ENCODE measurements around the gene IL22RA2.
"Not testable (repeated sequence)": the region's sequence is repeated elsewhere in the genome, so short reads cannot be mapped to it uniquely, and the experiment has no call there.

IL22RA2 gene, protein sequence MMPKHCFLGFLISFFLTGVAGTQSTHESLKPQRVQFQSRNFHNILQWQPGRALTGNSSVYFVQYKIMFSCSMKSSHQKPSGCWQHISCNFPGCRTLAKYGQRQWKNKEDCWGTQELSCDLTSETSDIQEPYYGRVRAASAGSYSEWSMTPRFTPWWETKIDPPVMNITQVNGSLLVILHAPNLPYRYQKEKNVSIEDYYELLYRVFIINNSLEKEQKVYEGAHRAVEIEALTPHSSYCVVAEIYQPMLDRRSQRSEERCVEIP

GRCh38 chr6:137173501-137173900, at the start of gene IL22RA2:
Gene IL22RA2, minus strand, starts transcription at chr6:137173644. Its CDS starts 11,895 bp downstream, at chr6:137161749.
- DNase-seq (ENCODE audit: low read depth in 2 of 2): no peak

GRCh38 chr6:137222381-137222780, 48.9 kb upstream of the IL22RA2 start:
- DNase-seq (ENCODE audit: low read depth in 2 of 2): no peak

DNA sequence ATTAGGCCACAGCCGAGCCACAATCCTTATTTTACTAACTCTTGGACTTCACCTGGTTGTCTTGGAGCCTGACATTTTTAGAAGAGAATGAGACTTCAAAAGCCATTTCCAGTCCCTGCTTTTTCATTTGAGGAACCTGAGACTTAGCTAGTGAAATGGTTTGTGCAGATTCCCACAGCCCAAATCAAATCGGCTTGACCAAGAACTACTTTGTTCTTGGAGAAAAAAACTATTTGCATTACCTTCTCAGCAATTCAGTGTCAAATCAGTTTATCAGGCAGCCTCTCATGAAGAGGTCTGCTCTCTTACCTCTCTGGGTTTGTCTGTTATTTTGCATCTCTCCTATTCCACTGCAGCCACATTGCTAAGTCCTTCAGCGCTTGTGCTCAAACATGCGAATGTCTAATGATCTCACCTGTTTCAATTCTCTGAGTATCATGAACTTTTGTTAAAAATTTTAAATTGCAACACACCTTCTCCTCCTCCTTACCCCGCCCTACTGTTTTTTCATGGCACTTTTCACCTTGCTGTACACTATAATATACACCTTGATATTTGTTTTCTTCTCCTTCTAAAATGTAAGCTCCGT, 46.3 kb upstream of the IL22RA2 start:
- DNase-seq (ENCODE audit: low read depth in 2 of 2): no peak

DNA sequence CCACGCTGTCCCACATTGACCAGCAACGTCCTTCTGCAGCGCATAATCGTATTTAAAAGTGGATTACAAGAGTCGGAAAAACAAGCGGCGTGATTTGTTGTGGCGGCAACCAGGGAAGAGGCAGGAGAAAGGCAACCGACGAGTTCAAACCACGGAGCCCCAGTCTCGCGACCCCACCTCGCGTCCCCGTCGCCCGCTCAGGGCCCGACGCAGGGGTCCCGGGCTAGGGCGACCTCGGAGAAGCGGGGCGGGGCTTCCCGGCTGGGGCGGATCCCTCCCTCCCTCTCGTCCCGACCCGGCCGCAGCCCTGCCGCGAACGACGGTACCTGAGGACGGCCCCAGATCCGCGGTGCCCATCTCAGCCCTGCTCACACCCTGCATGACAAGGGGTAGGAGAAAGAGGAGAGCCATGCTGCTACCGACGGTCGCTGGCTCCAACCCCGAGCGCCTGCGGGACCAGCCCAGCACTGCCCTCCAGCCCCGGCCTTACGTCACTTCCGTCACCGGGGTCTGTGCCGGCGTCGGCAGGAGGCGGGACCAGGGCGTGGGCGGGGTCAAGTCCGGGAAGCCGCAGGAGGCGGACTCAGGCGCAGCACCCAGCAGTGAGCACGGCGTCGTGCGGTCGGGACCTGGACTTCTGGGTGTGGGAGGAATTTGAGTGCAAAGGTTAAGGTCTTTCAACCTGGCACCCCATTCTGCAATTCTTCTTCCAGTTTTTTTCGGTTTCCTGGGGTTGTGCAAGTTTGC, 45.6 kb upstream of the IL22RA2 start, which contains the start of gene IFNGR1:
Gene IFNGR1, minus strand, starts transcription at position 469 of the 747 bp plus-strand sequence. Its CDS starts 58 bp downstream, at position 411.
- peak; percentile 85 to 93 for DNase-seq (ENCODE audit: low read depth in 2 of 2)

GRCh38 chr6:137218473-137218916, 45.1 kb upstream of the IL22RA2 start:
- DNase-seq (ENCODE audit: low read depth in 2 of 2): peak; percentile 21

DNA sequence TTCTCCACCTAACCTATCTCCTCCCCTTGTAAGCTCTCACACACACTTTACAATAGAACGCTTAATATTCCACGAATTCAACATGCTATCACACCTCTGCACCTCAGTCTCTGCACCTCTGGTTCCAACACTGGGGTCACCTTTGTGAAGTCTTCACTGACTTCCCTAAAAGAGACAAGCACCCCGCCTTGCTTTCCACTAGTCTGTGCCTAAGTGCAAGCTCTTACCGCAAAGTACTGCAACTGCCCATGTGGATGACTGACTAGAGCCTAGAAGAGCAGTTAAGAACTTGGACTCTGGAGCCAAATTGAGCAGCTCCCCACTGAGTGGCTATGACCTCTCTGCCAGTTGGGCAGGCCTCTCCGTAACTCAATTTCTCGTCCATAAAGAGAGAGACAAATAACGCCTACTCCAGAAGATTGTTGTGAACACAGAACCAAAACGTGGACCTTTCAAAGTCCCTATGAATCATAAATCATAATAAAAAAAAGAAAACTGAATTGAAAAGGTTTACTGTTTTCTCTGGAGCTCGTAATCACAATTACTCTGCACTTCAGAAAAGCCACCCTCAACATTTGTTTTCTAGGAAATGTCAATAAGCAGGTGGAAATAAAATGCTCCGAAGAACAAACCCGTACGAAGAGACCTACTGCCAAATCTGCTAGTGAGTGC, 44.5 kb upstream of the IL22RA2 start:
- no peak for DNase-seq (ENCODE audit: low read depth in 2 of 2)

DNA sequence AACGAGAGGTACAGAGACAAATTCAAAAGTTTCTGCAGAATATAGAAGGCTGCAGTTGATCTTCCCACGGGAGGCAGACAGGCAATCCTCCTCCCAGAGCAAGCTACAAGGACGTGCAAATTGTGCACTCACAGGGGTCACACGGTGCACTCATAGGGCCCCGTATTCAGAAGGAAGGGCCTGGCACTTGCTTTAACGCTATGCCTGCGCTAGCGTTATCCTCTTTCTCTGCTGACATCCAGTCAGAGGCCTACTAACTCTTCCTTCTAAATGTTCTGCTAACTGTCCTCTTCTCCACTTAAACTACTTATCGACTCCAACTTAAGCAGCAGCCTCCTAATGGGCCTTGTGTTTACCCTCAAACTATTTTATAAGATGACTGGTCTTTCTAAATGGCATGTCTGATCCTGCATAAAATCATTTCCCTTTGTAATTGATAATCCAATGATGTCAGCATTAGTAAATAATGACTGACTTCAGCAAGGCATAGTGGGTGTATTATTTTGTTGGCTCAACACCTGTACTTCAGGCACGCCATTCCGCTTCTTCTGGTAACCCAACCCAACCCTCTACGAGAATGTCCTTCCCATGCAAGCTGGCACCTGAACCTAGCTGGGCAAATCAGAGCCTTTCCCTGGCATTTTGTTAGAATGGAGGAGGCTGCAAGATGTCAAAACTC, 43.6 kb upstream of the IL22RA2 start:
- no peak for DNase-seq (ENCODE audit: low read depth in 2 of 2)

GRCh38 chr6:137216106-137216505, 42.7 kb upstream of the IL22RA2 start:
- no peak for DNase-seq (ENCODE audit: low read depth in 2 of 2)

- not testable (repeated sequence) for DNase-seq (ENCODE audit: low read depth in 2 of 2)
Measured at GRCh38 chr6:137215630-137216029, 42.2 kb upstream of the IL22RA2 start.

GRCh38 chr6:137214931-137215330, 41.5 kb upstream of the IL22RA2 start:
- no peak for DNase-seq (ENCODE audit: low read depth in 2 of 2)

DNA sequence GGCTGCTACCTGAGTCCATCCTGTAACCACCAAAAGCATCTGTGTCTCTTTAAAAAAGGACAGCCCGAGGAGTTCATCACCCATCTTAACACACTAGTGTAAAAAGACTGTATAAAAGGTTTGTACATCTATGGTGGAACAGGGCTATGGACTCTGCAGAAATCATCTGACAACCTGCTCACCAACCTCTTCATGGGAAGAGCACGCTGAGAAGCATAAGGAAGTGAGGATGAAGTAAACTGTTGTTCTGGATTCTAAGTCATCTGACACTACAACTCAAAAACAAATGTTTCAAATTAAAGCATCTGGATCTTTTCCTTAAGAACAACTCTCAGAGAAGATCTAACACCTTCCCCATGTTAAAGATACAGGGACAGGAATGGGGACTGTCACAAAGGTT, 40.4 kb upstream of the IL22RA2 start:
- no peak for DNase-seq (ENCODE audit: low read depth in 2 of 2)

DNA sequence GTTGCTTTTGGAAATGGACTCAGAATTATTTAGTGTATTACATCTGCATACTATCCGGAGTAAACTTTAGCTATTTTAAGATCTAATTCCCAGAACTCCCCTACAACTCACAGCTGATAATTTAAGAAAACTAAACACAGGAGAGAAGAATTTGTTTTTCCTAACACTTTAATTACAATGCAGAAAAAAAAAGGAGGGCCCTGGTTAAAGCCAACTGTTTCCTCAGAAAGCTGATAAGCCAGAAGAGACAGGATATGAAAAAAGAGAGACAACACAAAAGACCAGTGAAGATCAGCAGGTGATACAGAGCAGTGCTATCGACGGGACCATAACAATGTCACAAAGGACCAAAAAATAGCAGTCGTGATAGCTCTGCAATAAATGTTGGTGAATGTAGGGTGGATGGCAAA, 39.9 kb upstream of the IL22RA2 start:
- DNase-seq (ENCODE audit: low read depth in 2 of 2): no peak

GRCh38 chr6:137211910-137212309, 38.5 kb upstream of the IL22RA2 start:
- no peak for DNase-seq (ENCODE audit: low read depth in 2 of 2)

GRCh38 chr6:137210903-137211302, 37.5 kb upstream of the IL22RA2 start:
- no peak for DNase-seq (ENCODE audit: low read depth in 2 of 2)

- DNase-seq (ENCODE audit: low read depth in 2 of 2): no peak
Measured at GRCh38 chr6:137208279-137208678, 34.8 kb upstream of the IL22RA2 start.

DNA sequence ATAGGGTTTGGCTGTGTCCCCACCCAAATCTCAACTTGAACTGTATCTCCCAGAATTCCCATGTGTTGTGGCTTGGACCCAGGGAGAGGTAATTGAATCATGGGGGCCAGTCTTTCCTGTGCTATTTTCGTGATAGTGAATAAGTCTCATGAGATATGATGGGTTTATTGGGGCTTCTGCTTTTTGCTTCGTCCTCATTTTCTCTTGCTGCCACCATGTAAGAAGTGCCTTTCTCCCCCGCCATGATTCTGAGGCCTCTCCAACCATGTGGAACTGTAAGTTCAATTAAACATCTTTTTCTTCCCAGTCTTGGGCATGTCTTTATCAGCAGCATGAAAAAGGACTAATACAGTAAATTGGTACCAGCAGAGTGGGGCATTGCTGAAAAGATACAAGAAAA, 34.0 kb upstream of the IL22RA2 start:
- not testable (repeated sequence) for DNase-seq (ENCODE audit: low read depth in 2 of 2)

DNA sequence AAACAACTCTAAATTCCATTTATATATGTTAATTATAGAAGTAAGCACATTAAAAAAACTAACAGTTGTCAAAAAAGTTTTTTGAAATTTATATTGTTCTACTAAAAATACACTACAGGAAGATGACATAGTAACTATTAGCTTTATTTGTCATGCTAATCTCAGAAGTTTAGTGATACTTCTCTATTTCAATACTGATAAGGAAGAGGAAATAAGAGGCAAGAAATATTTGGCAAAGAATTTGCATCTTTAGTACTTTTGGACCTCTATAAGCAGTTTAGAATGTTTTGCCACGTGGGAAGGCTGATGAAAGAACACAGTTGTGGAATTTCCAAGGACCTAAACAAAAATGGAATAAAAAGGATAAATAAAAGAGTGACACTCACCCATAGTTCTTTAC, 33.1 kb upstream of the IL22RA2 start:
- no peak for DNase-seq (ENCODE audit: low read depth in 2 of 2)

DNA sequence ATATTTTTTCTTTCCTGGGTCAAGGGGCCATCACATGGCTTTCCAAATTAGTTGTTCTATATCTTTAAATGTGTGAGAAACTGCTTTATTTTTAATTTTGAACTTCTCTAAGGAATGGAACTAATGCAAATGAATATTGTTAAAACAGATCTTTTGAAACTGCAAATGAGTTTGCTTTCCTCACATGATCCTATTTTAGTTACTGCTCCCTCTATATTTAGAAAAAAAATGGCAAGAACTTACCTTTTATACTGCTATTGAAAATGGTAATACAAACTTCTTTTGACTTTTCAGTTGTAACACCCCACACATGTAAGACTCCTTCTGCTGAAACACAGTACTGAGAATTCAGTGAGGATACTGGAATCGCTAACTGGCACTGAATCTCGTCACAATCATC, 29.8 kb upstream of the IL22RA2 start:
- no peak for DNase-seq (ENCODE audit: low read depth in 2 of 2)

- DNase-seq (ENCODE audit: low read depth in 2 of 2): no peak
Measured at GRCh38 chr6:137202078-137202477, 28.6 kb upstream of the IL22RA2 start.

DNA sequence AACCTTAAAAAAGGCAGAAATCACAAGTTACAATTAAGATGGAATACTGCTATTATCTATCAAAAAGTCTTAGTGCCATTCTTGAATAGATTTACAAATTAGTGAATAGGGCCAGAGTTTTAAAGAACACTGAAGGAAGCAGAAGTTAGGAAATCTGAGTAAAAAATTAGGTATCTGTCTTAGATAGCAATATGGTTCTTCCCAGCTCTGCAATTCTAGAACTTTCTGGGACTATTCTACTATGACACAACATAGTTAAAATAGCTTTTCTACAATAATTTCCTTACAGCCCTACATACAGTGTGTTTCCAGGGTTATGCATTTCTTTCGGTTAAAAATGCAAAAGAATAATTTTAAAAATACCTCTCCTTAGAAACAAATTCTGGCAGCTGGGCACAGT, 27.6 kb upstream of the IL22RA2 start:
- DNase-seq (ENCODE audit: low read depth in 2 of 2): no peak

- DNase-seq (ENCODE audit: low read depth in 2 of 2): no peak
Measured at GRCh38 chr6:137200288-137200687, 26.8 kb upstream of the IL22RA2 start.

Measured in stimulated activated CD8-positive, alpha-beta memory T cell treated with anti-CD3 and anti-CD28 coated beads, Interleukin-7, amount 100 ng/mL, for 4 hours (primary cell).